ENCODE measurements around the gene LRRC66. TPM values are rescaled to one million over a fixed set of nuclear protein-coding genes. Genes with fewer than 3 reads are reported as not detected.

The LRRC66 gene
- polyA plus RNA-seq (2013), result 0.01 TPM

- 100% methylated on average over 3 of the region's 6 CpGs for WGBS (ENCODE audit: insufficient coverage)
- CTCF ChIA-PET, result no interaction called here
- Histone ChIP-seq H3K4me1 (ENCODE audit: control extremely low read depth in 1 of 4, control insufficient read depth in 4 of 4, insufficient read depth in 4 of 4, low read length in 3 of 4) (peaks cover 0 to 3% (median under 1%) of the 10 kb centered on the region in 4 experiments), H3K36me3 (ENCODE audit: control insufficient read depth in 4 of 4, insufficient read depth in 4 of 4, low read length in 3 of 4) (no peaks in the 10 kb centered on the region), H3K27me3 (replicated peaks in 2 of 5; ENCODE audit: control insufficient read depth in 4 of 5, insufficient read depth in 5 of 5, low read length in 4 of 5) (no peaks in the 10 kb centered on the region), H3K4me3 (ENCODE audit: control insufficient read depth in 1 of 7, extremely low read depth in 1 of 7, insufficient read depth in 4 of 7, low read depth in 2 of 7, low read length in 6 of 7) (no peak within 1 kb of the TSS), H3K9me3 (ENCODE audit: control extremely low read depth in 1 of 5, control insufficient read depth in 4 of 5, insufficient read depth in 2 of 5, low read depth in 1 of 5, low read length in 4 of 5) (no peaks in the 10 kb centered on the region), H3K27ac (ENCODE audit: insufficient read depth in 1 of 2, low read depth in 1 of 2, low read length in 2 of 2, poor library complexity in 1 of 2, severe bottlenecking in 2 of 2) (no peak within 1 kb of the TSS)
- DNase-seq, result no peak
- POLR2A ChIA-PET, result no interaction called here
Measured at GRCh38 chr4:52019936-52020657, at the start of gene LRRC66. Gene LRRC66, minus strand, starts transcription at chr4:52020363. Its CDS starts 2,750 bp downstream, at chr4:52017613.

DNA sequence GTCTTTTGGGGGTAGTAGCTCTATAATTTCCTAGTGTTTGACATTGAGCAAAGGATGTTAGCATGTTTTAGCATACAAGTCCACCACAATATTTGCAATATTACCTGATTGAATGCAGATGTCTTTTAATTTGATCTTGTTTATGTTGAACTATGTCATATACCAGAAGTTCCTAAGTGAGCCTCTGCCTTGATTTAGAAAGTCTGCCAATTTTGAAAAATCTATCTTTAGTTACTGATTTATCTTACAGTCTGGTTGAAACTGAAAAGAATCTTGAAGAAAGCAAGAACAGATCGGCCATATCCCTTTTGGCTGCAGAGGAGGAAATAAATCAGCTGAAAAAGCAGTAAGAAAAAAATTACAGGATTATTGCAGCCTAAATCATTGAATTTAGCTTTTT lies 49.4 kb upstream of the LRRC66 start:
- Histone ChIP-seq H3K27ac (ENCODE audit: insufficient read depth in 1 of 2, low read depth in 1 of 2, low read length in 2 of 2, poor library complexity in 1 of 2, severe bottlenecking in 2 of 2) (no peak overlapping the region), H3K27me3 (replicated peaks in 2 of 5; ENCODE audit: control insufficient read depth in 4 of 5, insufficient read depth in 5 of 5, low read length in 4 of 5) (peaks cover 0 to 8% (median 4%) of the 10 kb centered on the region in 5 experiments), H3K36me3 (ENCODE audit: control insufficient read depth in 4 of 4, insufficient read depth in 4 of 4, low read length in 3 of 4) (no peaks in the 10 kb centered on the region), H3K4me1 (ENCODE audit: control extremely low read depth in 1 of 4, control insufficient read depth in 4 of 4, insufficient read depth in 4 of 4, low read length in 3 of 4) (no peaks in the 10 kb centered on the region), H3K9me3 (ENCODE audit: control extremely low read depth in 1 of 5, control insufficient read depth in 4 of 5, insufficient read depth in 2 of 5, low read depth in 1 of 5, low read length in 4 of 5) (peaks cover 0 to 5% (median 0%) of the 10 kb centered on the region in 5 experiments), H3K4me3 (ENCODE audit: control insufficient read depth in 1 of 7, extremely low read depth in 1 of 7, insufficient read depth in 4 of 7, low read depth in 2 of 7, low read length in 6 of 7) (no peak overlapping the region)
- 80% methylated on average over 1 of the region's 1 CpG for WGBS (ENCODE audit: insufficient coverage)
- CTCF ChIA-PET, result no interaction called here
- no peak for DNase-seq
- POLR2A ChIA-PET, result interaction anchor here (0.6 kb wide), 1 partner anchor 43 kb away, joined by 3 read pairs; no protein-coding TSS in a partner anchor

- no peaks in the 10 kb centered on the region for H3K4me1 ChIP-seq (ENCODE audit: control extremely low read depth in 1 of 4, control insufficient read depth in 4 of 4, insufficient read depth in 4 of 4, low read length in 3 of 4)
- H3K4me3 ChIP-seq (ENCODE audit: control insufficient read depth in 1 of 7, extremely low read depth in 1 of 7, insufficient read depth in 4 of 7, low read depth in 2 of 7, low read length in 6 of 7), result no peak overlapping the region
- peaks cover 0 to 15% (median 4%) of the 10 kb centered on the region in 5 experiments for H3K27me3 ChIP-seq (replicated peaks in 2 of 5; ENCODE audit: control insufficient read depth in 4 of 5, insufficient read depth in 5 of 5, low read length in 4 of 5)
- ChIA-PET CTCF (no interaction called here), POLR2A (no interaction called here)
- WGBS (ENCODE audit: insufficient coverage), result no CpG with 5 or more reads among the region's 3 CpGs
- H3K27ac ChIP-seq (ENCODE audit: insufficient read depth in 1 of 2, low read depth in 1 of 2, low read length in 2 of 2, poor library complexity in 1 of 2, severe bottlenecking in 2 of 2), result no peak overlapping the region
- no peaks in the 10 kb centered on the region for H3K36me3 ChIP-seq (ENCODE audit: control insufficient read depth in 4 of 4, insufficient read depth in 4 of 4, low read length in 3 of 4)
- no peaks in the 10 kb centered on the region for H3K9me3 ChIP-seq (ENCODE audit: control extremely low read depth in 1 of 5, control insufficient read depth in 4 of 5, insufficient read depth in 2 of 5, low read depth in 1 of 5, low read length in 4 of 5)
- DNase-seq, result no peak
Measured at GRCh38 chr4:52059372-52059771, 39.2 kb upstream of the LRRC66 start.

GRCh38 chr4:52058275-52058674 lies 38.1 kb upstream of the LRRC66 start:
- Histone ChIP-seq H3K27ac (ENCODE audit: insufficient read depth in 1 of 2, low read depth in 1 of 2, low read length in 2 of 2, poor library complexity in 1 of 2, severe bottlenecking in 2 of 2) (no peak overlapping the region), H3K4me1 (ENCODE audit: control extremely low read depth in 1 of 4, control insufficient read depth in 4 of 4, insufficient read depth in 4 of 4, low read length in 3 of 4) (no peaks in the 10 kb centered on the region), H3K36me3 (ENCODE audit: control insufficient read depth in 4 of 4, insufficient read depth in 4 of 4, low read length in 3 of 4) (no peaks in the 10 kb centered on the region), H3K9me3 (ENCODE audit: control extremely low read depth in 1 of 5, control insufficient read depth in 4 of 5, insufficient read depth in 2 of 5, low read depth in 1 of 5, low read length in 4 of 5) (no peaks in the 10 kb centered on the region), H3K27me3 (replicated peaks in 2 of 5; ENCODE audit: control insufficient read depth in 4 of 5, insufficient read depth in 5 of 5, low read length in 4 of 5) (peaks cover 4 to 24% (median 10%) of the 10 kb centered on the region in 5 experiments), H3K4me3 (ENCODE audit: control insufficient read depth in 1 of 7, extremely low read depth in 1 of 7, insufficient read depth in 4 of 7, low read depth in 2 of 7, low read length in 6 of 7) (no peak overlapping the region)
- no peak for DNase-seq
- WGBS (ENCODE audit: insufficient coverage), result 100% methylated on average over 1 of the region's 1 CpG
- POLR2A ChIA-PET, result no interaction called here
- CTCF ChIA-PET, result no interaction called here

DNA sequence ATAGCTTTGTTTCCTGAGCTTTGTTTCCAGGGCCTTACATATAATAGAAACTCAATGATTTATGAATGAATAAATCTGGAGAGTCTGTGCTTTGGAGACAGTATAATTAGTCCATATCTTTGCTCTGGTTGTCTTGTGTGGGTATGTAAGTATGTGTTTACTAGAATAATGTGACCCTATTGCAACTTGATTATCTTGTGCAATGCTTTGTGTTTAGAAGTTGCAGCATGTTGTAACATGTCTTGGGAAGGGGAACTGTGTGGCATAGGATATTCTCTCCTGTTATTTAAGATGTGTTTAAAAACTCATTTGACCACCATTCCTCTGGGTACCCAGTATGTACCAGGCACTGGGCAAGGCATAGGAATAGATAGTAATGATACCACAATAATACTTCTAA lies 37.0 kb upstream of the LRRC66 start:
- H3K4me1 ChIP-seq (ENCODE audit: control extremely low read depth in 1 of 4, control insufficient read depth in 4 of 4, insufficient read depth in 4 of 4, low read length in 3 of 4), result peaks cover 0 to 5% (median 3%) of the 10 kb centered on the region in 4 experiments
- CTCF ChIA-PET, result no interaction called here
- H3K36me3 ChIP-seq (ENCODE audit: control insufficient read depth in 4 of 4, insufficient read depth in 4 of 4, low read length in 3 of 4), result no peaks in the 10 kb centered on the region
- POLR2A ChIA-PET, result no interaction called here
- DNase-seq, result no peak
- no peaks in the 10 kb centered on the region for H3K9me3 ChIP-seq (ENCODE audit: control extremely low read depth in 1 of 5, control insufficient read depth in 4 of 5, insufficient read depth in 2 of 5, low read depth in 1 of 5, low read length in 4 of 5)
- no peak overlapping the region for H3K27ac ChIP-seq (ENCODE audit: insufficient read depth in 1 of 2, low read depth in 1 of 2, low read length in 2 of 2, poor library complexity in 1 of 2, severe bottlenecking in 2 of 2)
- H3K4me3 ChIP-seq (ENCODE audit: control insufficient read depth in 1 of 7, extremely low read depth in 1 of 7, insufficient read depth in 4 of 7, low read depth in 2 of 7, low read length in 6 of 7), result no peak overlapping the region
- H3K27me3 ChIP-seq (replicated peaks in 2 of 5; ENCODE audit: control insufficient read depth in 4 of 5, insufficient read depth in 5 of 5, low read length in 4 of 5), result peaks cover 10 to 35% (median 17%) of the 10 kb centered on the region in 5 experiments

DNA sequence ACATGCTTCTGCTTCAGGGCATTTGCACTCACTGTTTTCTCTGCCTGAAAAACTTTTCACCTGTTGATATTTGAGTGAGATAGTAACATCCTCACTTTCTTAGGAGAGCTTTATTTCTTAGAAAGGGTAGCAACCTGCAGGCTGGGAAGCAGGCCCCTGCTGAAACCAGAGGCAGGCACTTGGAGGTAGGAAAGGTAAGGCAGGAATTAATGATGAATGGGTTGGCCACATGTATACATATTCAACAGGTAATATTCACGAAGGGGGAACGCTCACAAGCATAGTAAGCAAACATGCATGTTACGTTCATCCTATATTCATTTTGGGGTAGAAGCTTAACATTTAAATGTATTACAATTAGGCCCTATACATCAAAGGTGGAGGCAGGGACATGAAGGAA lies 34.1 kb upstream of the LRRC66 start:
- Histone ChIP-seq H3K36me3 (ENCODE audit: control insufficient read depth in 4 of 4, insufficient read depth in 4 of 4, low read length in 3 of 4) (no peaks in the 10 kb centered on the region), H3K27ac (ENCODE audit: insufficient read depth in 1 of 2, low read depth in 1 of 2, low read length in 2 of 2, poor library complexity in 1 of 2, severe bottlenecking in 2 of 2) (no peak overlapping the region), H3K4me1 (ENCODE audit: control extremely low read depth in 1 of 4, control insufficient read depth in 4 of 4, insufficient read depth in 4 of 4, low read length in 3 of 4) (peaks cover 0 to 19% (median 16%) of the 10 kb centered on the region in 4 experiments), H3K4me3 (ENCODE audit: control insufficient read depth in 1 of 7, extremely low read depth in 1 of 7, insufficient read depth in 4 of 7, low read depth in 2 of 7, low read length in 6 of 7) (no peak overlapping the region), H3K27me3 (replicated peaks in 2 of 5; ENCODE audit: control insufficient read depth in 4 of 5, insufficient read depth in 5 of 5, low read length in 4 of 5) (peaks cover 24 to 63% (median 27%) of the 10 kb centered on the region in 5 experiments), H3K9me3 (ENCODE audit: control extremely low read depth in 1 of 5, control insufficient read depth in 4 of 5, insufficient read depth in 2 of 5, low read depth in 1 of 5, low read length in 4 of 5) (peaks cover 0 to 1% (median 0%) of the 10 kb centered on the region in 5 experiments)
- ChIA-PET CTCF (no interaction called here), POLR2A (no interaction called here)
- no peak for DNase-seq
- no CpG with 5 or more reads among the region's 3 CpGs for WGBS (ENCODE audit: insufficient coverage)

GRCh38 chr4:52052475-52052780 lies 32.3 kb upstream of the LRRC66 start:
- POLR2A ChIA-PET, result no interaction called here
- CTCF ChIA-PET, result no interaction called here
- peaks cover 25 to 75% (median 28%) of the 10 kb centered on the region in 5 experiments for H3K27me3 ChIP-seq (replicated peaks in 2 of 5; ENCODE audit: control insufficient read depth in 4 of 5, insufficient read depth in 5 of 5, low read length in 4 of 5)
- H3K36me3 ChIP-seq (ENCODE audit: control insufficient read depth in 4 of 4, insufficient read depth in 4 of 4, low read length in 3 of 4), result no peaks in the 10 kb centered on the region
- peaks cover 0 to 1% (median 0%) of the 10 kb centered on the region in 5 experiments for H3K9me3 ChIP-seq (ENCODE audit: control extremely low read depth in 1 of 5, control insufficient read depth in 4 of 5, insufficient read depth in 2 of 5, low read depth in 1 of 5, low read length in 4 of 5)
- WGBS (ENCODE audit: insufficient coverage), result 6% methylated on average over 3 of the region's 7 CpGs
- H3K27ac ChIP-seq (ENCODE audit: insufficient read depth in 1 of 2, low read depth in 1 of 2, low read length in 2 of 2, poor library complexity in 1 of 2, severe bottlenecking in 2 of 2), result no peak overlapping the region
- H3K4me3 ChIP-seq (ENCODE audit: control insufficient read depth in 1 of 7, extremely low read depth in 1 of 7, insufficient read depth in 4 of 7, low read depth in 2 of 7, low read length in 6 of 7), result peak overlapping the region in 3 of 7 experiments; percentile 46 to 76 (median 64)
- H3K4me1 ChIP-seq (ENCODE audit: control extremely low read depth in 1 of 4, control insufficient read depth in 4 of 4, insufficient read depth in 4 of 4, low read length in 3 of 4), result peaks cover 0 to 19% (median 16%) of the 10 kb centered on the region in 4 experiments
- peak in 2 of 3 donors; percentile 71 to 77 for DNase-seq
